Liver (tissue), 9 donors: ENCODE measurements around the gene SCN2B. TPM values are rescaled to one million over a fixed set of nuclear protein-coding genes. Genes with fewer than 3 reads are reported as not detected.

ENCODE experiments used
- DNase-seq: peaks from one replicate; pipeline ENCODE4 v3.0.0-alpha.2; 2017; ENCODE audit warnings: low spot score
- H3K27ac ChIP-seq, 2 donors: one replicate each; pipeline ENCODE4 v1.7.0; 2013; ENCODE audit warnings: inconsistent platforms in 2 of 2, low read length in 2 of 2, control low read depth in 1 of 2, low read depth in 1 of 2, mild to moderate bottlenecking in 1 of 2
- H3K27me3 ChIP-seq, 4 donors: one replicate each; pipeline versions ENCODE4 v1.6.1 to v1.7.0; 2013; ENCODE audit warnings: low read length in 3 of 4, inconsistent platforms in 1 of 4, mild to moderate bottlenecking in 1 of 4, moderate library complexity in 1 of 4; ENCODE audit not compliant: control insufficient read depth in 4 of 4, insufficient read depth in 4 of 4
- H3K36me3 ChIP-seq, 4 donors: one replicate each; pipeline versions ENCODE4 v1.6.1 to v1.7.0; 2013; ENCODE audit warnings: low read length in 3 of 4, mild to moderate bottlenecking in 3 of 4, low read depth in 1 of 4, moderate library complexity in 1 of 4; ENCODE audit not compliant: control insufficient read depth in 4 of 4, insufficient read depth in 3 of 4
- H3K4me1 ChIP-seq, 4 donors: one replicate each; pipeline versions ENCODE4 v1.6.1 to v1.7.0; 2013; ENCODE audit warnings: low read length in 3 of 4, mild to moderate bottlenecking in 3 of 4, moderate library complexity in 1 of 4; ENCODE audit not compliant: control insufficient read depth in 4 of 4, insufficient read depth in 4 of 4
- H3K4me3 ChIP-seq, 3 donors: one replicate each; pipeline versions ENCODE4 v1.6.1 to v1.7.0; 2013; ENCODE audit warnings: low read length in 3 of 3, control low read depth in 1 of 3, low read depth in 1 of 3, mild to moderate bottlenecking in 1 of 3
- H3K9ac ChIP-seq, 2 donors: one replicate each; pipeline ENCODE4 v1.7.0; 2013; ENCODE audit warnings: low read length in 2 of 2, mild to moderate bottlenecking in 2 of 2, moderate library complexity in 2 of 2, control low read depth in 1 of 2, low read depth in 1 of 2
- H3K9me3 ChIP-seq, 4 donors: one replicate each; pipeline versions ENCODE4 v1.6.1 to v1.7.0; 2013; ENCODE audit warnings: low read length in 3 of 4; ENCODE audit not compliant: control insufficient read depth in 4 of 4
- EGR1 ChIP-seq, 2 donors: IDR thresholded peaks; 2 replicates each; pipeline ENCODE4 v1.6.1; 2016 to 2018; ENCODE audit warnings: antibody characterized with exemption in 2 of 2, low read depth in 2 of 2
- FOXA1 ChIP-seq: IDR thresholded peaks from 2 replicates; pipeline ENCODE4 v1.6.1; 2016; ENCODE audit warnings: antibody characterized with exemption
- FOXA2 ChIP-seq: IDR thresholded peaks from 2 replicates; pipeline ENCODE4 v1.6.1; 2016; ENCODE audit warnings: antibody characterized with exemption
- GABPA ChIP-seq, 2 donors: IDR thresholded peaks in 1 of 2; conservative IDR thresholded peaks in 1 of 2; 2 replicates each; pipeline ENCODE4 v1.6.1; 2016; ENCODE audit warnings: antibody characterized with exemption in 2 of 2, mild to moderate bottlenecking in 1 of 2, moderate library complexity in 1 of 2
- HNF4A ChIP-seq, 2 donors: conservative IDR thresholded peaks; 2 replicates each; pipeline ENCODE4 v1.6.1; 2016; ENCODE audit warnings: antibody characterized with exemption in 2 of 2, mild to moderate bottlenecking in 2 of 2
- HNF4G ChIP-seq: IDR thresholded peaks from 2 replicates; pipeline ENCODE4 v1.6.1; 2016; ENCODE audit warnings: antibody characterized with exemption
- JUND ChIP-seq, 2 donors: IDR thresholded peaks; 2 replicates each; pipeline ENCODE4 v1.6.1; 2016; ENCODE audit warnings: antibody characterized with exemption in 2 of 2
- NR2F2 ChIP-seq: IDR thresholded peaks from 2 replicates; pipeline ENCODE4 v1.6.1; 2016; ENCODE audit warnings: antibody characterized with exemption
- RAD21 ChIP-seq, 2 donors: IDR thresholded peaks; 2 replicates each; pipeline ENCODE4 v1.6.1; 2016; ENCODE audit warnings: antibody characterized with exemption in 2 of 2, mild to moderate bottlenecking in 2 of 2
- RXRA ChIP-seq, 2 donors: IDR thresholded peaks; 2 replicates each; pipeline ENCODE4 v1.6.1; 2017 to 2018; ENCODE audit warnings: antibody characterized with exemption in 2 of 2, mild to moderate bottlenecking in 1 of 2
- SP1 ChIP-seq: IDR thresholded peaks from 2 replicates; pipeline ENCODE4 v1.6.1; 2018; ENCODE audit warnings: antibody characterized with exemption, mild to moderate bottlenecking
- TAF1 ChIP-seq: conservative IDR thresholded peaks from 2 replicates; pipeline ENCODE4 v1.6.1; 2016; ENCODE audit warnings: antibody characterized with exemption, mild to moderate bottlenecking
- YY1 ChIP-seq: IDR thresholded peaks from 2 replicates; pipeline ENCODE4 v1.6.1; 2016; ENCODE audit warnings: antibody characterized with exemption, mild to moderate bottlenecking
- WGBS: extraction: QIAGEN DNeasy Blood & Tissue Kit; methylation state at CpG from one replicate; pipeline ENCODE4 v1.1.7; 2013; 5-methylcytosine and 5-hydroxymethylcytosine counted together
- polyA plus RNA-seq, 2 donors: library from polyadenylated mRNA; stranded (reverse) in 1 of 2; unstranded in 1 of 2; fragments of 200-250 nt in 1 of 2; fragments of >200 nt in 1 of 2; fragmentation: Nextera tagmentation in 1 of 2; extraction: Ambion mirVana in 1 of 2; gene quantifications; one replicate each; pipeline versions ENCODE4 v1.2.1 to v1.2.3, GENCODE V29; 2013 to 2015
- total RNA-seq, 2 donors: library from RNA; depleted of rRNA; stranded (reverse); fragments of >200 nt; gene quantifications; one replicate each; pipeline ENCODE4 v1.2.3, GENCODE V29; 2014
- TF ChIP-seq, protein P1 (sequence below): IDR thresholded peaks from 2 replicates; pipeline ENCODE4 v1.6.1; 2016; ENCODE audit warnings: antibody characterized with exemption
- TF ChIP-seq, protein P2 (sequence below): IDR thresholded peaks from 2 replicates; pipeline ENCODE4 v1.6.1; 2016; ENCODE audit warnings: antibody characterized with exemption
- TF ChIP-seq, protein P3 (sequence below): IDR thresholded peaks from 2 replicates; pipeline ENCODE4 v1.6.1; 2016; ENCODE audit warnings: antibody characterized with exemption
- TF ChIP-seq, protein P4 (sequence below): fragments of 150-350 bp; IDR thresholded peaks from 2 replicates; pipeline ENCODE4 v1.5.1; 2017; ENCODE audit warnings: improper control_type of control experiment, low read depth, low read length; ENCODE audit not compliant: missing input control
- TF ChIP-seq, protein P5 (sequence below): IDR thresholded peaks from 2 replicates; pipeline ENCODE4 v1.6.1; 2016; ENCODE audit warnings: antibody characterized with exemption, mild to moderate bottlenecking
- donor health status: healthy.
- donor health status: healthy.
- donor health status: healthy.
- donor health status: healthy.
- donor health status: healthy.

Gene SCN2B
- total and polyA plus RNA-seq, 4 donors: 0.01 to 0.05 TPM; not detected in 2

DNA sequence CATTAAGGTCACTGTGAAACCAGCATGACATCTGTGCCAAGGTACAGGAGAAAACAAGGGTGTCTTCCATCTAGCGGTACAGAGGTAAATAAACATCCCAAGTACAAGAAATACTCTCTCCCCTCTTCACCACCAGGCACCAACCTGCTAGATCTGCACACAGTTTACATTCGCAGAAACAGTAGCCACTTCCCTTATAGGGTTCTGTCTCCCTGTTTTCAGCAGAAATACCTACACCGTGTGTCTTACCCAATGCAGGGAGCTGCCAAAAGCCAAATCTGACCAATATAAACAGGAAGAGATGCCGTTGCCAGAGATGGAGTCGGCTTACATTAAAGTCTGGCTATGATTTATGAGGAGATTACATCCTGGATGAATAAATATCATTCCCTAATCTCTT lies 25.0 kb downstream of the SCN2B start:
- TF ChIP-seq TAF1 (no peak), RAD21 (IDR thresholded peaks at IDR 0.05) (no peak), JUND (IDR thresholded peaks at IDR 0.05) (no peak), HNF4A (conservative IDR thresholded peaks at IDR 0.05) (no peak), SP1 (no peak), GABPA (IDR thresholded peaks at IDR 0.05 in 1 of 2, conservative IDR thresholded peaks at IDR 0.05 in 1 of 2) (no peak), EGR1 (IDR thresholded peaks at IDR 0.05; ENCODE audit: low read depth in 2 of 2) (no peak), YY1 (no peak)
- TF ChIP-seq, protein P1, sequence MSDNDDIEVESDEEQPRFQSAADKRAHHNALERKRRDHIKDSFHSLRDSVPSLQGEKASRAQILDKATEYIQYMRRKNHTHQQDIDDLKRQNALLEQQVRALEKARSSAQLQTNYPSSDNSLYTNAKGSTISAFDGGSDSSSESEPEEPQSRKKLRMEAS: no peak
- TF ChIP-seq, protein P2, sequence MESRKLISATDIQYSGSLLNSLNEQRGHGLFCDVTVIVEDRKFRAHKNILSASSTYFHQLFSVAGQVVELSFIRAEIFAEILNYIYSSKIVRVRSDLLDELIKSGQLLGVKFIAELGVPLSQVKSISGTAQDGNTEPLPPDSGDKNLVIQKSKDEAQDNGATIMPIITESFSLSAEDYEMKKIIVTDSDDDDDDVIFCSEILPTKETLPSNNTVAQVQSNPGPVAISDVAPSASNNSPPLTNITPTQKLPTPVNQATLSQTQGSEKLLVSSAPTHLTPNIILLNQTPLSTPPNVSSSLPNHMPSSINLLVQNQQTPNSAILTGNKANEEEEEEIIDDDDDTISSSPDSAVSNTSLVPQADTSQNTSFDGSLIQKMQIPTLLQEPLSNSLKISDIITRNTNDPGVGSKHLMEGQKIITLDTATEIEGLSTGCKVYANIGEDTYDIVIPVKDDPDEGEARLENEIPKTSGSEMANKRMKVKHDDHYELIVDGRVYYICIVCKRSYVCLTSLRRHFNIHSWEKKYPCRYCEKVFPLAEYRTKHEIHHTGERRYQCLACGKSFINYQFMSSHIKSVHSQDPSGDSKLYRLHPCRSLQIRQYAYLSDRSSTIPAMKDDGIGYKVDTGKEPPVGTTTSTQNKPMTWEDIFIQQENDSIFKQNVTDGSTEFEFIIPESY: no peak
- TF ChIP-seq, protein P3, sequence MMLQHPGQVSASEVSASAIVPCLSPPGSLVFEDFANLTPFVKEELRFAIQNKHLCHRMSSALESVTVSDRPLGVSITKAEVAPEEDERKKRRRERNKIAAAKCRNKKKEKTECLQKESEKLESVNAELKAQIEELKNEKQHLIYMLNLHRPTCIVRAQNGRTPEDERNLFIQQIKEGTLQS: no peak
- DNase-seq: no peak
- Histone ChIP-seq H3K9me3 (no peaks in the 10 kb centered on the region), H3K27me3 (peaks cover 7 to 20% (median 9%) of the 10 kb centered on the region in 4 donors), H3K36me3 (no peaks in the 10 kb centered on the region), H3K4me3 (no peak overlapping the region), H3K4me1 (peaks cover 5 to 10% (median 6%) of the 10 kb centered on the region in 4 donors), H3K9ac (no peak overlapping the region), H3K27ac (no peak overlapping the region)
- 65% methylated on average over 5 of the region's 5 CpGs for WGBS

DNA sequence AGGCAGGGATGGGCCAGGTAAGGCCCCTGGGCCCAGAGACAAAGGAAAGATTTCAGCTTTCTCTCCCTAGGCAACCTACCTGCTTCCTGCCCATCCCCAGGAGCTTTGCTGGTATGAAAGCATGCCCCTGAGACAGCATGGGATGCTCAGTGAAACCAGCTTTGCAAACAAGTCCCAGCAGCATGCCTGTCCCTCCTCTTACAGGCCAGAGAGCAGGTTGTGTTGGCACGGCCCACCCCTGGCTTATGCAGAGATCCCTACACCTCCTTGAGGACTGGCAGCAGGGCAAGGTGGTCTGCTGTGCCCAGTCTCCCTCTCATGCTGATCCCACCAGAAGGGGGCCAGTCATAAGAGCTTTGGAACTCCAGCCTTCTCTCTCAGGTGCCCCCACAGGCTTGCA lies 26.9 kb downstream of the SCN2B start:
- H3K4me3 ChIP-seq: no peak overlapping the region
- no peaks in the 10 kb centered on the region for H3K36me3 ChIP-seq
- H3K4me1 ChIP-seq: peaks cover 5 to 21% (median 8%) of the 10 kb centered on the region in 4 donors
- no peak overlapping the region for H3K9ac ChIP-seq
- H3K27me3 ChIP-seq: peaks cover 3 to 9% (median 8%) of the 10 kb centered on the region in 4 donors
- DNase-seq: no peak
- WGBS: 91% methylated on average over 1 of the region's 1 CpG
- no peak overlapping the region for H3K27ac ChIP-seq
- H3K9me3 ChIP-seq: no peaks in the 10 kb centered on the region
- TF ChIP-seq, protein P3: no peak
- TF ChIP-seq, protein P2: no peak
- TF ChIP-seq, protein P4, sequence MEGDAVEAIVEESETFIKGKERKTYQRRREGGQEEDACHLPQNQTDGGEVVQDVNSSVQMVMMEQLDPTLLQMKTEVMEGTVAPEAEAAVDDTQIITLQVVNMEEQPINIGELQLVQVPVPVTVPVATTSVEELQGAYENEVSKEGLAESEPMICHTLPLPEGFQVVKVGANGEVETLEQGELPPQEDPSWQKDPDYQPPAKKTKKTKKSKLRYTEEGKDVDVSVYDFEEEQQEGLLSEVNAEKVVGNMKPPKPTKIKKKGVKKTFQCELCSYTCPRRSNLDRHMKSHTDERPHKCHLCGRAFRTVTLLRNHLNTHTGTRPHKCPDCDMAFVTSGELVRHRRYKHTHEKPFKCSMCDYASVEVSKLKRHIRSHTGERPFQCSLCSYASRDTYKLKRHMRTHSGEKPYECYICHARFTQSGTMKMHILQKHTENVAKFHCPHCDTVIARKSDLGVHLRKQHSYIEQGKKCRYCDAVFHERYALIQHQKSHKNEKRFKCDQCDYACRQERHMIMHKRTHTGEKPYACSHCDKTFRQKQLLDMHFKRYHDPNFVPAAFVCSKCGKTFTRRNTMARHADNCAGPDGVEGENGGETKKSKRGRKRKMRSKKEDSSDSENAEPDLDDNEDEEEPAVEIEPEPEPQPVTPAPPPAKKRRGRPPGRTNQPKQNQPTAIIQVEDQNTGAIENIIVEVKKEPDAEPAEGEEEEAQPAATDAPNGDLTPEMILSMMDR: no peak
- TF ChIP-seq FOXA2 (no peak), NR2F2 (no peak), EGR1 (IDR thresholded peaks at IDR 0.05; ENCODE audit: low read depth in 2 of 2) (no peak), GABPA (IDR thresholded peaks at IDR 0.05 in 1 of 2, conservative IDR thresholded peaks at IDR 0.05 in 1 of 2) (no peak), FOXA1 (no peak), JUND (IDR thresholded peaks at IDR 0.05) (no peak), YY1 (no peak), RXRA (IDR thresholded peaks at IDR 0.05) (no peak), HNF4A (conservative IDR thresholded peaks at IDR 0.05) (no peak), SP1 (no peak), HNF4G (no peak)
- TF ChIP-seq, protein P1: no peak
- TF ChIP-seq, protein P5, sequence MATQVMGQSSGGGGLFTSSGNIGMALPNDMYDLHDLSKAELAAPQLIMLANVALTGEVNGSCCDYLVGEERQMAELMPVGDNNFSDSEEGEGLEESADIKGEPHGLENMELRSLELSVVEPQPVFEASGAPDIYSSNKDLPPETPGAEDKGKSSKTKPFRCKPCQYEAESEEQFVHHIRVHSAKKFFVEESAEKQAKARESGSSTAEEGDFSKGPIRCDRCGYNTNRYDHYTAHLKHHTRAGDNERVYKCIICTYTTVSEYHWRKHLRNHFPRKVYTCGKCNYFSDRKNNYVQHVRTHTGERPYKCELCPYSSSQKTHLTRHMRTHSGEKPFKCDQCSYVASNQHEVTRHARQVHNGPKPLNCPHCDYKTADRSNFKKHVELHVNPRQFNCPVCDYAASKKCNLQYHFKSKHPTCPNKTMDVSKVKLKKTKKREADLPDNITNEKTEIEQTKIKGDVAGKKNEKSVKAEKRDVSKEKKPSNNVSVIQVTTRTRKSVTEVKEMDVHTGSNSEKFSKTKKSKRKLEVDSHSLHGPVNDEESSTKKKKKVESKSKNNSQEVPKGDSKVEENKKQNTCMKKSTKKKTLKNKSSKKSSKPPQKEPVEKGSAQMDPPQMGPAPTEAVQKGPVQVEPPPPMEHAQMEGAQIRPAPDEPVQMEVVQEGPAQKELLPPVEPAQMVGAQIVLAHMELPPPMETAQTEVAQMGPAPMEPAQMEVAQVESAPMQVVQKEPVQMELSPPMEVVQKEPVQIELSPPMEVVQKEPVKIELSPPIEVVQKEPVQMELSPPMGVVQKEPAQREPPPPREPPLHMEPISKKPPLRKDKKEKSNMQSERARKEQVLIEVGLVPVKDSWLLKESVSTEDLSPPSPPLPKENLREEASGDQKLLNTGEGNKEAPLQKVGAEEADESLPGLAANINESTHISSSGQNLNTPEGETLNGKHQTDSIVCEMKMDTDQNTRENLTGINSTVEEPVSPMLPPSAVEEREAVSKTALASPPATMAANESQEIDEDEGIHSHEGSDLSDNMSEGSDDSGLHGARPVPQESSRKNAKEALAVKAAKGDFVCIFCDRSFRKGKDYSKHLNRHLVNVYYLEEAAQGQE: no peak
